Measurements from ENCODE around the gene TACSTD2. TPM values are rescaled to one million over a fixed set of nuclear protein-coding genes. Genes with fewer than 3 reads are reported as not detected.
"Not testable (repeated sequence)": the region's sequence is repeated elsewhere in the genome, so short reads cannot be mapped to it uniquely, and the experiment has no call there.

TACSTD2 gene
- total and polyA plus RNA-seq, 4 donors, result 1.6 to 4.8 (median 4.7) TPM

- no peaks in the 10 kb centered on the region for H3K36me3 ChIP-seq (ENCODE audit: control insufficient read depth in 1 of 2, insufficient read depth in 2 of 2, low read length in 1 of 2)
- no peaks in the 10 kb centered on the region for H3K27me3 ChIP-seq (ENCODE audit: control insufficient read depth in 1 of 2, insufficient read depth in 2 of 2, low read length in 1 of 2)
- ATAC-seq (ENCODE audit: low FRiP score) (no peak), DNase-seq (no peak)
- H3K4me1 ChIP-seq (ENCODE audit: control insufficient read depth in 1 of 2, insufficient read depth in 2 of 2, low read length in 2 of 2), result no peaks in the 10 kb centered on the region
- intact Hi-C loops (cut with DNase I), result no loop called here
- no peak overlapping the region for H3K4me3 ChIP-seq (ENCODE audit: low read length in 2 of 2)
- H3K9me3 ChIP-seq (ENCODE audit: control insufficient read depth, low read length), result no peaks in the 10 kb centered on the region
- H3K27ac ChIP-seq (ENCODE audit: low read depth in 1 of 2, low read length in 2 of 2), result no peak overlapping the region
- 57 to 58% methylated on average over 4 of the region's 4 CpGs for WGBS, 2 donors
Observed at GRCh38 chr1:58568271-58568860, 8.7 kb downstream of the TACSTD2 start.

GRCh38 chr1:58566339-58566738 lies 10.7 kb downstream of the TACSTD2 start:
- no peak overlapping the region for H3K27ac ChIP-seq (ENCODE audit: low read depth in 1 of 2, low read length in 2 of 2)
- no peak overlapping the region for H3K4me3 ChIP-seq (ENCODE audit: low read length in 2 of 2)
- no peaks in the 10 kb centered on the region for H3K9me3 ChIP-seq (ENCODE audit: control insufficient read depth, low read length)
- ATAC-seq (ENCODE audit: low FRiP score), result no peak
- no peak for DNase-seq
- intact Hi-C loops (cut with DNase I), result no loop called here
- H3K36me3 ChIP-seq (ENCODE audit: control insufficient read depth in 1 of 2, insufficient read depth in 2 of 2, low read length in 1 of 2), result no peaks in the 10 kb centered on the region
- WGBS, 2 donors, result 82 to 98% methylated on average over 3 of the region's 3 CpGs
- no peaks in the 10 kb centered on the region for H3K27me3 ChIP-seq (ENCODE audit: control insufficient read depth in 1 of 2, insufficient read depth in 2 of 2, low read length in 1 of 2)
- H3K4me1 ChIP-seq (ENCODE audit: control insufficient read depth in 1 of 2, insufficient read depth in 2 of 2, low read length in 2 of 2), result no peaks in the 10 kb centered on the region

GRCh38 chr1:58563715-58564114 lies 13.3 kb downstream of the TACSTD2 start:
- DNase-seq; intact Hi-C loops (cut with DNase I): not testable (repeated sequence)
- WGBS, 2 donors, result 95 to 100% methylated on average over 1 of the region's 1 CpG

GRCh38 chr1:58561633-58562032 lies 15.4 kb downstream of the TACSTD2 start:
- intact Hi-C loops (cut with DNase I), result no loop called here
- ATAC-seq (ENCODE audit: low FRiP score), result no peak

More at GRCh38 chr1:58563715-58564114, 13.3 kb downstream of the TACSTD2 start:
- not testable (repeated sequence) for H3K36me3 ChIP-seq (ENCODE audit: control insufficient read depth in 1 of 2, insufficient read depth in 2 of 2, low read length in 1 of 2); H3K27ac ChIP-seq (ENCODE audit: low read depth in 1 of 2, low read length in 2 of 2); ATAC-seq (ENCODE audit: low FRiP score); H3K4me1 ChIP-seq (ENCODE audit: control insufficient read depth in 1 of 2, insufficient read depth in 2 of 2, low read length in 2 of 2); H3K27me3 ChIP-seq (ENCODE audit: control insufficient read depth in 1 of 2, insufficient read depth in 2 of 2, low read length in 1 of 2); H3K9me3 ChIP-seq (ENCODE audit: control insufficient read depth, low read length); H3K4me3 ChIP-seq (ENCODE audit: low read length in 2 of 2)

GRCh38 chr1:58555393-58555792 lies 21.7 kb downstream of the TACSTD2 start:
- Histone ChIP-seq H3K4me1 (ENCODE audit: control insufficient read depth in 1 of 2, insufficient read depth in 2 of 2, low read length in 2 of 2) (no peaks in the 10 kb centered on the region), H3K27me3 (ENCODE audit: control insufficient read depth in 1 of 2, insufficient read depth in 2 of 2, low read length in 1 of 2) (no peaks in the 10 kb centered on the region), H3K27ac (ENCODE audit: low read depth in 1 of 2, low read length in 2 of 2) (no peak overlapping the region), H3K36me3 (ENCODE audit: control insufficient read depth in 1 of 2, insufficient read depth in 2 of 2, low read length in 1 of 2) (no peaks in the 10 kb centered on the region), H3K4me3 (ENCODE audit: low read length in 2 of 2) (no peak overlapping the region), H3K9me3 (ENCODE audit: control insufficient read depth, low read length) (no peaks in the 10 kb centered on the region)
- DNase-seq, result no peak
- WGBS, 2 donors, result 94 to 98% methylated on average over 1 of the region's 1 CpG
- ATAC-seq (ENCODE audit: low FRiP score), result no peak
- intact Hi-C loops (cut with DNase I), result no loop called here

More at GRCh38 chr1:58561633-58562032, 15.4 kb downstream of the TACSTD2 start:
- Histone ChIP-seq H3K9me3 (ENCODE audit: control insufficient read depth, low read length) (no peaks in the 10 kb centered on the region), H3K27me3 (ENCODE audit: control insufficient read depth in 1 of 2, insufficient read depth in 2 of 2, low read length in 1 of 2) (no peaks in the 10 kb centered on the region), H3K4me3 (ENCODE audit: low read length in 2 of 2) (no peak overlapping the region), H3K36me3 (ENCODE audit: control insufficient read depth in 1 of 2, insufficient read depth in 2 of 2, low read length in 1 of 2) (no peaks in the 10 kb centered on the region), H3K27ac (ENCODE audit: low read depth in 1 of 2, low read length in 2 of 2) (no peak overlapping the region), H3K4me1 (ENCODE audit: control insufficient read depth in 1 of 2, insufficient read depth in 2 of 2, low read length in 2 of 2) (no peaks in the 10 kb centered on the region)
- DNase-seq, result no peak
- WGBS, 2 donors, result 71% methylated on average over 6 of the region's 6 CpGs

GRCh38 chr1:58551186-58552140 lies 25.6 kb downstream of the TACSTD2 start:
- ATAC-seq (ENCODE audit: low FRiP score) (no peak), DNase-seq (no peak)
- WGBS, 2 donors, result 68 to 71% methylated on average over 9 of the region's 9 CpGs
- H3K27ac ChIP-seq (ENCODE audit: low read depth in 1 of 2, low read length in 2 of 2), result no peak overlapping the region
- H3K27me3 ChIP-seq (ENCODE audit: control insufficient read depth in 1 of 2, insufficient read depth in 2 of 2, low read length in 1 of 2), result no peaks in the 10 kb centered on the region
- H3K36me3 ChIP-seq (ENCODE audit: control insufficient read depth in 1 of 2, insufficient read depth in 2 of 2, low read length in 1 of 2), result no peaks in the 10 kb centered on the region
- no peak overlapping the region for H3K4me3 ChIP-seq (ENCODE audit: low read length in 2 of 2)
- no peaks in the 10 kb centered on the region for H3K9me3 ChIP-seq (ENCODE audit: control insufficient read depth, low read length)
- intact Hi-C loops (cut with DNase I), result no loop called here
- no peaks in the 10 kb centered on the region for H3K4me1 ChIP-seq (ENCODE audit: control insufficient read depth in 1 of 2, insufficient read depth in 2 of 2, low read length in 2 of 2)

GRCh38 chr1:58549291-58549690 lies 27.8 kb downstream of the TACSTD2 start:
- not testable (repeated sequence) for H3K9me3 ChIP-seq (ENCODE audit: control insufficient read depth, low read length); H3K4me3 ChIP-seq (ENCODE audit: low read length in 2 of 2); H3K36me3 ChIP-seq (ENCODE audit: control insufficient read depth in 1 of 2, insufficient read depth in 2 of 2, low read length in 1 of 2); H3K27ac ChIP-seq (ENCODE audit: low read depth in 1 of 2, low read length in 2 of 2); DNase-seq; H3K4me1 ChIP-seq (ENCODE audit: control insufficient read depth in 1 of 2, insufficient read depth in 2 of 2, low read length in 2 of 2); H3K27me3 ChIP-seq (ENCODE audit: control insufficient read depth in 1 of 2, insufficient read depth in 2 of 2, low read length in 1 of 2); ATAC-seq (ENCODE audit: low FRiP score)
- intact Hi-C loops (cut with DNase I), result loop anchor here in 1 of 2 donors (5.0 to 10.0 kb wide), 2 partner anchors 38 to 106 kb away; no protein-coding TSS in a partner anchor
- 38 to 47% methylated on average over 6 of the region's 6 CpGs for WGBS, 2 donors

- H3K36me3 ChIP-seq (ENCODE audit: control insufficient read depth in 1 of 2, insufficient read depth in 2 of 2, low read length in 1 of 2), result no peaks in the 10 kb centered on the region
- no peak for DNase-seq
- peaks cover 0 to 2% of the 10 kb centered on the region in 2 donors for H3K4me1 ChIP-seq (ENCODE audit: control insufficient read depth in 1 of 2, insufficient read depth in 2 of 2, low read length in 2 of 2)
- ATAC-seq (ENCODE audit: low FRiP score), result no peak
- intact Hi-C loops (cut with DNase I), result loop anchor here in 1 of 2 donors (5.0 to 10.0 kb wide), 2 partner anchors 39 to 106 kb away; no protein-coding TSS in a partner anchor
- H3K27me3 ChIP-seq (ENCODE audit: control insufficient read depth in 1 of 2, insufficient read depth in 2 of 2, low read length in 1 of 2), result no peaks in the 10 kb centered on the region
- 91 to 93% methylated on average over 2 of the region's 2 CpGs for WGBS, 2 donors
- H3K27ac ChIP-seq (ENCODE audit: low read depth in 1 of 2, low read length in 2 of 2), result no peak overlapping the region
- no peak overlapping the region for H3K4me3 ChIP-seq (ENCODE audit: low read length in 2 of 2)
- H3K9me3 ChIP-seq (ENCODE audit: control insufficient read depth, low read length), result no peaks in the 10 kb centered on the region
Observed at GRCh38 chr1:58548371-58548770, 28.7 kb downstream of the TACSTD2 start.

Measured in aorta (tissue), 5 donors.